GM23338 (cell line): ENCODE results near the gene NCF2. TPM values are rescaled to one million over a fixed set of nuclear protein-coding genes. Genes with fewer than 3 reads are reported as not detected.

ENCODE experiments used
- JUNB ChIP-seq: IDR thresholded peaks from one replicate; pipeline ENCODE4 v1.6.1; 2016; ENCODE audit warnings: antibody characterized with exemption; ENCODE audit not compliant: unreplicated experiment
- POLR2AphosphoS5 ChIP-seq: IDR thresholded peaks from 2 replicates; pipeline ENCODE4 v1.6.1; 2016; ENCODE audit warnings: antibody characterized with exemption, low read depth
- REST ChIP-seq: IDR thresholded peaks from one replicate; pipeline ENCODE4 v1.6.1; 2018; ENCODE audit warnings: antibody characterized with exemption; ENCODE audit not compliant: unreplicated experiment
- polyA plus RNA-seq: library from polyadenylated mRNA; unstranded; fragments of >200 nt; fragmentation: Nextera tagmentation; extraction: Ambion mirVana; gene quantifications from 2 replicates; pipeline ENCODE4 v1.2.1, GENCODE V29; 2016
- total RNA-seq: library from RNA; depleted of rRNA; stranded (reverse); fragments of >200 nt; shearing (Covaris generic); gene quantifications from 2 replicates; pipeline ENCODE4 v1.2.3, GENCODE V29; 2014; rRNA removed

Gene NCF2
- total and polyA plus RNA-seq, 2 experiments from 2014 or later, result not detected

- TF ChIP-seq REST (no peak), POLR2AphosphoS5 (no peak), JUNB (no peak)
Observed at GRCh38 chr1:183506561-183506960, 83.7 kb downstream of the NCF2 start (continued).

Other genes with a start within 250 kb of the NCF2 start
- 8.5 and 10.0 TPM in 2 replicates for gene NMNAT2, start 172.1 kb downstream of the NCF2 start, total RNA-seq
- gene NMNAT2, start 172.1 kb downstream of the NCF2 start, polyA plus RNA-seq, result 3.6 and 3.8 TPM in 2 replicates
- gene SMG7, start 118.0 kb downstream of the NCF2 start, total RNA-seq, result 79.4 and 96.4 TPM in 2 replicates
- 33.0 and 33.2 TPM in 2 replicates for gene SMG7, start 118.0 kb downstream of the NCF2 start, polyA plus RNA-seq
- 75.4 and 90.8 TPM in 2 replicates for gene ARPC5, start 45.3 kb upstream of the NCF2 start, total RNA-seq
- 95.9 and 98.9 TPM in 2 replicates for gene ARPC5, start 45.3 kb upstream of the NCF2 start, polyA plus RNA-seq
- not detected in 2 replicates for gene APOBEC4, start 62.9 kb upstream of the NCF2 start, total RNA-seq
- 0.10 TPM in 1 of 2 replicates, not detected in the other for gene APOBEC4, start 62.9 kb upstream of the NCF2 start, polyA plus RNA-seq
- gene RGL1, start 214.7 kb upstream of the NCF2 start, total RNA-seq, result 2.1 and 2.6 TPM in 2 replicates
- gene RGL1, start 214.7 kb upstream of the NCF2 start, polyA plus RNA-seq, result 0.91 and 1.0 TPM in 2 replicates